ENCODE results near the gene LINC00305.

DNA sequence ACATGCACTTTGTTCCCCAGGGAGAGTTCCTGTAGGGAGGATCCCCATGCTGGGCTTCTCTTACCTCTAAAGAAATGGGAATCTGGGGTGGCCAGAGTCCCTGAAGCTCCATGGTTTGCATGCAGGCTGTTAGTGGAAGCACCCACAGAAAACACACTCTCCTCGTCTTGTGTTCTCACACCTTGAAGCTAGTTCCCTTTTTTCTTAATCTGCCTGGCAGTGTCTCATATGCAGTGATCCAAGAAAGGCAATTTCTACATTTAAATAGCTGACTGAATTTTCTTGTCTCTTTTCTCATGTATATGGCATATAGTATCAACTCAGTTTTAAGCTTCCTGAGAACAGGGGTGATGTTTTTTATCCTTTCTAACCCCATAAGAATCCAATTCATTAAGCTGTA lies 65.0 kb downstream of the LINC00305 start:
- no peak for TF ChIP-seq CTCF (conservative IDR thresholded peaks at IDR 0.05; ENCODE audit: low read length)
- TF ChIP-seq EZH2phosphoT487 (IDR thresholded peaks at IDR 0.05; ENCODE audit: borderline replicate concordance) = no peak
